ENCODE measurements around the gene MAPKAP1.

- TF ChIP-seq EZH2phosphoT487 (IDR thresholded peaks at IDR 0.05; ENCODE audit: insufficient read depth, low read depth) = no peak
- TF ChIP-seq EZH2 (IDR thresholded peaks at IDR 0.05; ENCODE audit: insufficient read depth, poor library complexity, severe bottlenecking) = no peak
Observed at GRCh38 chr9:125601961-125602360, 105.0 kb downstream of the MAPKAP1 start.

Data from GM23248 (cell line).